DOHH2 (cell line): ENCODE results near the gene ATP8A2.

ENCODE experiments used
- H3F3A ChIP-seq: fragments of 200-600 bp; sonication (generic), shearing (Covaris generic); 2 replicates; pipeline ENCODE4 v1.6.0; 2016; ENCODE audit warnings: antibody characterized with exemption, mild to moderate bottlenecking; ENCODE audit not compliant: control insufficient read depth, insufficient read depth
- H3K27ac ChIP-seq: fragments of 200-600 bp; sonication (generic); 2 replicates; pipeline ENCODE4 v1.5.1; 2014; ENCODE audit warnings: low read depth, mild to moderate bottlenecking, low read length, moderate library complexity
- H3K27me3 ChIP-seq: fragments of 200-600 bp; sonication (generic); 2 replicates; pipeline ENCODE4 v1.6.1; 2014; ENCODE audit warnings: mild to moderate bottlenecking, low read length, mixed read lengths; ENCODE audit not compliant: control insufficient read depth
- H3K36me3 ChIP-seq: fragments of 200-600 bp; sonication (generic); 2 replicates; pipeline ENCODE4 v1.6.1; 2014; ENCODE audit warnings: mild to moderate bottlenecking, low read length, moderate library complexity, mixed read lengths; ENCODE audit not compliant: control insufficient read depth
- H3K4me1 ChIP-seq: fragments of 200-600 bp; sonication (generic); 2 replicates; pipeline ENCODE4 v1.6.1; 2014; ENCODE audit warnings: mild to moderate bottlenecking, low read length, mixed read lengths; ENCODE audit not compliant: control insufficient read depth
- H3K4me2 ChIP-seq: fragments of 200-600 bp; sonication (generic); 2 replicates; pipeline ENCODE4 v1.6.0; 2014; ENCODE audit warnings: mild to moderate bottlenecking, low read length, moderate library complexity
- H3K4me3 ChIP-seq: fragments of 200-600 bp; sonication (generic); 2 replicates; pipeline ENCODE4 v1.5.1; 2014; ENCODE audit warnings: mild to moderate bottlenecking, low read length, mixed read lengths
- H3K79me2 ChIP-seq: fragments of 200-600 bp; sonication (generic); 2 replicates; pipeline ENCODE4 v1.6.1; 2014; ENCODE audit warnings: mild to moderate bottlenecking, low read length, mixed read lengths; ENCODE audit not compliant: control insufficient read depth
- H3K9me2 ChIP-seq: fragments of 200-600 bp; sonication (generic); replicated peaks from 2 replicates; pipeline ENCODE4 v1.6.1; 2014; ENCODE audit warnings: mild to moderate bottlenecking, low read length, mixed read lengths; ENCODE audit not compliant: control insufficient read depth
- H3K9me3 ChIP-seq: fragments of 200-600 bp; sonication (generic); 2 replicates; pipeline ENCODE4 v1.6.1; 2014; ENCODE audit warnings: antibody characterized with exemption, low read length, mixed read lengths; ENCODE audit not compliant: control insufficient read depth, insufficient read depth
- H4K20me1 ChIP-seq: fragments of 200-600 bp; sonication (generic); 2 replicates; pipeline ENCODE4 v1.6.0; 2014; ENCODE audit warnings: low read depth, mild to moderate bottlenecking, antibody characterized with exemption, low read length, moderate library complexity; ENCODE audit not compliant: control insufficient read depth, insufficient read depth
- EZH2phosphoT487 ChIP-seq: fragments of 200-600 bp; sonication (generic); IDR thresholded peaks from 2 replicates; pipeline ENCODE4 v1.6.1; 2017; ENCODE audit warnings: borderline replicate concordance, mild to moderate bottlenecking, antibody characterized with exemption, low read length, moderate library complexity, mixed read lengths
- TF ChIP-seq, protein P1 (sequence below): fragments of 200-600 bp; sonication (generic); IDR thresholded peaks from one replicate; pipeline ENCODE4 v1.5.1; 2014; ENCODE audit warnings: antibody characterized with exemption, mild to moderate bottlenecking, low read depth, low read length; ENCODE audit not compliant: poor library complexity, severe bottlenecking

ATP8A2 gene

DNA sequence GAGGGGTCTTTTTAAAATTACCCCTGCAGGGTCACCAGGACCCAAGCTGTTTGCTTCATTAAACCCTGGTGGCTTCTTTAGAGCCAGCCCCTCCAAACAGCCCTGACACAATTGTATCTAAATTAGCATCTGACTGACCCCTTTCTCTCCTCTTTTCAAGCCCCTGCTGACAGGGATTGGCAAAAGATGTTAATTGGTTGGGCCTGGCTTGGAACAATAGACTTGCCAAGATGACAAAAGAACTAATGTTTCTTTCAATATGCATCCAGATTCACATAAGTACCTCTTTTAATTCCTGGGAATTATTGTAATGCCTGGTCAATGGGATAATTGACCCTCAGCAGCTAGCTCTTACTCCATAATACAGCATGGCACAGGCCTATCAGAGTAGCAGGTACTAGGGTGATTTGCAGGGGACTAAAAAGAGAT lies 539.2 kb downstream of the ATP8A2 start:
- no peak overlapping the region for H3K27ac ChIP-seq
- no peaks in the 10 kb centered on the region for H3F3A ChIP-seq
- no peaks in the 10 kb centered on the region for H3K9me2 ChIP-seq
- peaks cover 2% of the 10 kb centered on the region; the same call in 1 of the 2 replicates for H3K27me3 ChIP-seq
- H3K36me3 ChIP-seq, result no peaks in the 10 kb centered on the region
- TF ChIP-seq, protein P1, sequence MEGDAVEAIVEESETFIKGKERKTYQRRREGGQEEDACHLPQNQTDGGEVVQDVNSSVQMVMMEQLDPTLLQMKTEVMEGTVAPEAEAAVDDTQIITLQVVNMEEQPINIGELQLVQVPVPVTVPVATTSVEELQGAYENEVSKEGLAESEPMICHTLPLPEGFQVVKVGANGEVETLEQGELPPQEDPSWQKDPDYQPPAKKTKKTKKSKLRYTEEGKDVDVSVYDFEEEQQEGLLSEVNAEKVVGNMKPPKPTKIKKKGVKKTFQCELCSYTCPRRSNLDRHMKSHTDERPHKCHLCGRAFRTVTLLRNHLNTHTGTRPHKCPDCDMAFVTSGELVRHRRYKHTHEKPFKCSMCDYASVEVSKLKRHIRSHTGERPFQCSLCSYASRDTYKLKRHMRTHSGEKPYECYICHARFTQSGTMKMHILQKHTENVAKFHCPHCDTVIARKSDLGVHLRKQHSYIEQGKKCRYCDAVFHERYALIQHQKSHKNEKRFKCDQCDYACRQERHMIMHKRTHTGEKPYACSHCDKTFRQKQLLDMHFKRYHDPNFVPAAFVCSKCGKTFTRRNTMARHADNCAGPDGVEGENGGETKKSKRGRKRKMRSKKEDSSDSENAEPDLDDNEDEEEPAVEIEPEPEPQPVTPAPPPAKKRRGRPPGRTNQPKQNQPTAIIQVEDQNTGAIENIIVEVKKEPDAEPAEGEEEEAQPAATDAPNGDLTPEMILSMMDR, result no peak
- TF ChIP-seq EZH2phosphoT487, result no peak
- H3K4me3 ChIP-seq, result no peak overlapping the region
- no peak overlapping the region for H3K4me2 ChIP-seq
- H4K20me1 ChIP-seq, result no peaks in the 10 kb centered on the region
- H3K4me1 ChIP-seq, result peaks cover 8% of the 10 kb centered on the region
- no peaks in the 10 kb centered on the region for H3K79me2 ChIP-seq
- no peaks in the 10 kb centered on the region for H3K9me3 ChIP-seq

DNA sequence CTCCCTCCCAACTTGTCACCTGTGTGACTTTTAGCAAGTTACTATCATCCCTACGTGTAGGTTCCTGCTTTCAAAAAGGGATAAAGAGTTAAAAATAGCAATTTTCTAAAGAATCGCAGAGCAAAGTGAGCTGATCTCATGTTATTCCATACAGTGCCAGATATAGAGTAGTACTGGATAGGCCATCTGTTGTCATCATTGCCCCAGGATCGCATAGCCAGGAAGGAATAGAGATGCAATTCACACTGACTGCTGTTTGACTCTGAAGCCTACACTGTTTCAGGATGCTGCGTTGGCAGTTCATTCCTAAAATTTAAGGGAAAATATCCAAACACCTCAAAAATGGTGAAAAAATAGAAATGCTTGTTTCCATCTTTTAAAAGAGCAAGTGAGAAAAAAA lies 541.2 kb downstream of the ATP8A2 start:
- no peaks in the 10 kb centered on the region for H3K9me2 ChIP-seq
- no peaks in the 10 kb centered on the region for H3K4me1 ChIP-seq
- H3K9me3 ChIP-seq, result no peaks in the 10 kb centered on the region
- no peaks in the 10 kb centered on the region for H3F3A ChIP-seq
- peaks cover 2% of the 10 kb centered on the region; the same call in 1 of the 2 replicates for H3K27me3 ChIP-seq
- H3K4me3 ChIP-seq, result no peak overlapping the region
- TF ChIP-seq, protein P1, result no peak
- H3K36me3 ChIP-seq, result no peaks in the 10 kb centered on the region
- no peaks in the 10 kb centered on the region for H4K20me1 ChIP-seq
- no peak overlapping the region for H3K4me2 ChIP-seq
- H3K27ac ChIP-seq, result no peak overlapping the region
- H3K79me2 ChIP-seq, result no peaks in the 10 kb centered on the region

DNA sequence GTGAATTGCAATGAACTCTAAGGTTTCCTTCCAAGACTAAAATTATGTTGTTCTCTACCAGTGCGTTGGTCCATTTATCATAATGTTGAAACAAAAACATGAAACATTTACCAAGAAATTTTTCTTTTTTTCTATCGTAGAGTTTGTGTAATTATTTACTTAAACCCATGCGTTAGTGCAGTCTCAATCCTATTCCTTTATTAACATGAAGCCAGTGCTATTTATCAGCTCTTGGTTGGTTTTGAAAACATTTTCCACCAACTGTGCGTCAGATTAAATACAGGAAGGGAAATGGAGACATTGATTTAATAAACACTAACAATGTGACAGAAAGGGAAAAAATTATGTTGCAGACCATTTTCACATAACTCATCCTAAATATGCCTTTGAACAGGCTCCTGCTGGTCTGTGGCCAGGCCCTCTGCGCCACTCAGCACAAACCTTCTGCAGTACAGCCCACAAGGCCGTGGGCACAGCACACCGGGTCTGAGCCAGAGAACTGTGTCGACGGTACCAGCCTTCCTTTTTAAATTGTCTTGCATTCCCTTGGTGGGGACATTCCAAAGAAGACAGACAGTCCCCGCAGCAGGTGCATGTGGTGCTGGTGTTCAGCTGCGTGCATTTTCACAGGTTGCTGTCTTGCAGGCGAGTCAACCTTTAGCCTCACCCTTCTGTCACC lies 544.2 kb downstream of the ATP8A2 start:
- no peaks in the 10 kb centered on the region for H3K4me1 ChIP-seq
- no peak overlapping the region for H3K4me3 ChIP-seq
- TF ChIP-seq, protein P1, result no peak
- no peak for TF ChIP-seq EZH2phosphoT487
- no peaks in the 10 kb centered on the region for H3K9me2 ChIP-seq
- no peaks in the 10 kb centered on the region for H3F3A ChIP-seq
- no peaks in the 10 kb centered on the region for H3K36me3 ChIP-seq
- no peak overlapping the region for H3K4me2 ChIP-seq
- no peaks in the 10 kb centered on the region for H4K20me1 ChIP-seq
- no peak overlapping the region for H3K27ac ChIP-seq
- H3K79me2 ChIP-seq, result no peaks in the 10 kb centered on the region
- no peaks in the 10 kb centered on the region for H3K9me3 ChIP-seq
- peaks cover 2% of the 10 kb centered on the region; the same call in 1 of the 2 replicates for H3K27me3 ChIP-seq
